Breast epithelium (tissue), 4 donors: Measurements from ENCODE around the gene FRMD6. TPM values are rescaled to one million over a fixed set of nuclear protein-coding genes. Genes with fewer than 3 reads are reported as not detected.
"Not testable (repeated sequence)": the region's sequence is repeated elsewhere in the genome, so short reads cannot be mapped to it uniquely, and the experiment has no call there.

Experiments used
- DNase-seq, 2 donors: peaks; one replicate each; pipeline ENCODE4 v3.0.0-alpha.2; 2019; ENCODE audit warnings: low spot score in 2 of 2
- H3K27ac ChIP-seq, 2 donors: fragments of 200-600 bp; sonication (generic) in 1 of 2; one replicate each; pipeline ENCODE4 v1.5.1; 2016 to 2019; ENCODE audit warnings: mild to moderate bottlenecking in 1 of 2
- H3K27me3 ChIP-seq, 2 donors: fragments of 200-600 bp; sonication (generic) in 1 of 2; one replicate each; pipeline versions ENCODE4 v1.5.1 to v1.6.0; 2017 to 2019; ENCODE audit warnings: control low read depth in 1 of 2, mild to moderate bottlenecking in 1 of 2
- H3K36me3 ChIP-seq: fragments of 200-600 bp; one replicate; pipeline ENCODE4 v1.5.1; 2019
- H3K4me1 ChIP-seq, 2 donors: fragments of 200-600 bp; sonication (generic); one replicate each; pipeline ENCODE4 v1.5.1; 2016 to 2019; ENCODE audit warnings: control low read depth in 1 of 2
- H3K4me3 ChIP-seq, 3 donors: fragments of 200-600 bp; sonication (generic); 1 replicate in 2 of 3; 2 replicates in 1 of 3; pipeline ENCODE4 v1.5.1; 2016 to 2019; ENCODE audit warnings: mild to moderate bottlenecking in 3 of 3, moderate library complexity in 2 of 3
- H3K9me3 ChIP-seq, 2 donors: fragments of 200-600 bp; sonication (generic) in 1 of 2; one replicate each; pipeline ENCODE4 v1.5.1; 2016 to 2019; ENCODE audit warnings: control low read depth in 1 of 2
- CTCF ChIP-seq, 3 donors: fragments of 450-650 bp; IDR thresholded peaks; one replicate each; pipeline ENCODE4 v1.5.1; 2016 to 2017; ENCODE audit warnings: antibody characterized with exemption in 3 of 3, mild to moderate bottlenecking in 3 of 3, moderate library complexity in 3 of 3
- POLR2A ChIP-seq: fragments of 450-650 bp; IDR thresholded peaks from one replicate; pipeline ENCODE4 v1.6.1; 2016; ENCODE audit warnings: antibody characterized with exemption, mild to moderate bottlenecking, moderate library complexity
- POLR2AphosphoS5 ChIP-seq, 3 donors: sonication (generic); formaldehyde crosslinking; IDR thresholded peaks; one replicate each; pipeline ENCODE4 v1.6.1; 2017; ENCODE audit warnings: antibody characterized with exemption in 3 of 3
- intact Hi-C: fragments of 100-400 bp; cut with DNase I; formaldehyde crosslinking; loops from one replicate; pipeline ENCODE4 v1.15.1; 2023; ENCODE audit warnings: low total_unique reads
- total RNA-seq, 3 donors: library from RNA; depleted of rRNA; stranded (reverse); fragments of >200 nt; gene quantifications; one replicate each; pipeline ENCODE4 v1.1.0, GENCODE V29; 2016

The FRMD6 gene
- total RNA-seq, 3 donors from 2014 or later: 14.6 to 111 (median 80.3) TPM

- H3K27ac ChIP-seq, H3K4me3 ChIP-seq, H3K4me1 ChIP-seq, H3K36me3 ChIP-seq, H3K9me3 ChIP-seq, intact Hi-C loops, H3K27me3 ChIP-seq: not testable (repeated sequence)
- DNase-seq: peak; percentile 61 to 65
- TF ChIP-seq POLR2AphosphoS5 (IDR thresholded peaks at IDR 0.05): peak in 1 of 3 donors; percentile 14
These were observed 100.1 kb downstream of the FRMD6 start for GRCh38 chr14:51751611-51752345.

- H3K4me3 ChIP-seq, H3K36me3 ChIP-seq, DNase-seq, H3K27ac ChIP-seq, H3K9me3 ChIP-seq, H3K4me1 ChIP-seq, H3K27me3 ChIP-seq, intact Hi-C loops: not testable (repeated sequence)
These were observed 106.0 kb downstream of the FRMD6 start for GRCh38 chr14:51757756-51758155.

GRCh38 chr14:51759950-51760349, 108.2 kb downstream of the FRMD6 start:
- DNase-seq: no peak
- no peak overlapping the region for H3K27ac ChIP-seq
- TF ChIP-seq POLR2A: no peak
- TF ChIP-seq CTCF (IDR thresholded peaks at IDR 0.05): no peak
- H3K36me3 ChIP-seq: no peaks in the 10 kb centered on the region
- intact Hi-C loops: no loop called here
- H3K9me3 ChIP-seq: no peaks in the 10 kb centered on the region
- H3K4me3 ChIP-seq: no peak overlapping the region
- no peaks in the 10 kb centered on the region for H3K27me3 ChIP-seq
- H3K4me1 ChIP-seq: no peaks in the 10 kb centered on the region

- DNase-seq, H3K27ac ChIP-seq, H3K4me3 ChIP-seq, intact Hi-C loops, H3K27me3 ChIP-seq, H3K36me3 ChIP-seq, H3K4me1 ChIP-seq, H3K9me3 ChIP-seq: not testable (repeated sequence)
These were observed 114.0 kb downstream of the FRMD6 start for GRCh38 chr14:51765726-51766125.

GRCh38 chr14:51766586-51766985, 114.9 kb downstream of the FRMD6 start:
- H3K4me1 ChIP-seq, H3K9me3 ChIP-seq, H3K27me3 ChIP-seq, DNase-seq, H3K36me3 ChIP-seq, H3K4me3 ChIP-seq, intact Hi-C loops, H3K27ac ChIP-seq: not testable (repeated sequence)

- intact Hi-C loops, H3K27ac ChIP-seq: not testable (repeated sequence)
These were observed 117.6 kb downstream of the FRMD6 start for GRCh38 chr14:51769261-51769660.

GRCh38 chr14:51774209-51774608, 122.5 kb downstream of the FRMD6 start:
- TF ChIP-seq POLR2A: no peak
- intact Hi-C loops: loop anchor here (2.0 kb wide), 1 partner anchor 499 kb away; no protein-coding TSS in a partner anchor
- Histone ChIP-seq H3K4me3 (no peak overlapping the region), H3K36me3 (no peaks in the 10 kb centered on the region), H3K4me1 (no peaks in the 10 kb centered on the region), H3K27me3 (no peaks in the 10 kb centered on the region), H3K9me3 (no peaks in the 10 kb centered on the region), H3K27ac (no peak overlapping the region)
- no peak for DNase-seq

More at GRCh38 chr14:51769261-51769660, 117.6 kb downstream of the FRMD6 start:
- H3K36me3 ChIP-seq, H3K27me3 ChIP-seq, H3K4me3 ChIP-seq, H3K4me1 ChIP-seq, H3K9me3 ChIP-seq, DNase-seq: not testable (repeated sequence)

- Histone ChIP-seq H3K4me1 (no peaks in the 10 kb centered on the region), H3K9me3 (no peaks in the 10 kb centered on the region), H3K27me3 (no peaks in the 10 kb centered on the region), H3K36me3 (no peaks in the 10 kb centered on the region), H3K4me3 (peak overlapping the region in 2 of 3 donors; percentile 27 to 59), H3K27ac (peak overlapping the region in 1 of 2 donors; percentile 39)
- peak in 1 of 2 donors; percentile 38 for DNase-seq
- intact Hi-C loops: no loop called here
- TF ChIP-seq CTCF (IDR thresholded peaks at IDR 0.05) (peak; percentile 36 to 80 (median 68)), POLR2A (no peak), POLR2AphosphoS5 (IDR thresholded peaks at IDR 0.05) (peak in 1 of 3 donors; percentile 21)
These were observed 124.6 kb downstream of the FRMD6 start for GRCh38 chr14:51776102-51776894.
